Mononuclear cell (primary cell): ENCODE data around the gene HOXC13. TPM values are rescaled to one million over a fixed set of nuclear protein-coding genes. Genes with fewer than 3 reads are reported as not detected.

Experiments
- H3K27me3 ChIP-seq: 2 replicates; pipeline ENCODE4 v1.6.0; 2011; ENCODE audit warnings: low read length, control low read depth; ENCODE audit not compliant: insufficient read depth
- H3K4me1 ChIP-seq: 2 replicates; pipeline ENCODE4 v1.5.1; 2011; ENCODE audit warnings: mild to moderate bottlenecking, low read length, control low read depth; ENCODE audit not compliant: insufficient read depth
- H3K4me3 ChIP-seq: 2 replicates; pipeline ENCODE4 v1.5.1; 2011; ENCODE audit warnings: mild to moderate bottlenecking, low read length, moderate library complexity
- H3K9me3 ChIP-seq: 2 replicates; pipeline ENCODE4 v1.5.1; 2011; ENCODE audit warnings: low read depth, mild to moderate bottlenecking, control low read depth, low read length
- total RNA-seq: library from RNA; depleted of rRNA; stranded (reverse); fragments of >200 nt; gene quantifications from one replicate; pipeline ENCODE4 v1.2.3, GENCODE V29; 2012

Gene HOXC13
- total RNA-seq, 1 donor, result not detected

- no peak overlapping the region for H3K4me3 ChIP-seq
- peaks cover 98% of the 10 kb centered on the region for H3K27me3 ChIP-seq
- peaks cover 3% of the 10 kb centered on the region for H3K4me1 ChIP-seq
- H3K9me3 ChIP-seq, result no peaks in the 10 kb centered on the region
Observed at GRCh38 chr12:53956914-53957536, 18.4 kb downstream of the HOXC13 start.

GRCh38 chr12:53958128-53958527 lies 19.5 kb downstream of the HOXC13 start:
- Histone ChIP-seq H3K4me3 (no peak overlapping the region), H3K4me1 (peaks cover 3% of the 10 kb centered on the region), H3K9me3 (no peaks in the 10 kb centered on the region), H3K27me3 (peaks cover 98% of the 10 kb centered on the region)

- Histone ChIP-seq H3K27me3 (peaks cover 98% of the 10 kb centered on the region), H3K9me3 (no peaks in the 10 kb centered on the region), H3K4me3 (no peak overlapping the region), H3K4me1 (peaks cover 7% of the 10 kb centered on the region)
Observed at GRCh38 chr12:53959314-53959713, 20.7 kb downstream of the HOXC13 start.

- peaks cover 11% of the 10 kb centered on the region for H3K4me1 ChIP-seq
- H3K27me3 ChIP-seq, result peaks cover 100% of the 10 kb centered on the region
- H3K4me3 ChIP-seq, result no peak overlapping the region
- H3K9me3 ChIP-seq, result no peaks in the 10 kb centered on the region
Observed at GRCh38 chr12:53960187-53961024, 21.8 kb downstream of the HOXC13 start.

GRCh38 chr12:53961025-53961761 lies 22.6 kb downstream of the HOXC13 start:
- Histone ChIP-seq H3K4me3 (no peak overlapping the region), H3K4me1 (peaks cover 14% of the 10 kb centered on the region), H3K27me3 (peaks cover 100% of the 10 kb centered on the region), H3K9me3 (no peaks in the 10 kb centered on the region)

- peaks cover 100% of the 10 kb centered on the region for H3K27me3 ChIP-seq
- H3K4me3 ChIP-seq, result no peak overlapping the region
- no peaks in the 10 kb centered on the region for H3K9me3 ChIP-seq
- H3K4me1 ChIP-seq, result peaks cover 18% of the 10 kb centered on the region
Observed at GRCh38 chr12:53963005-53963404, 24.4 kb downstream of the HOXC13 start.

GRCh38 chr12:53963434-53964314 lies 25.0 kb downstream of the HOXC13 start:
- Histone ChIP-seq H3K9me3 (no peaks in the 10 kb centered on the region), H3K27me3 (peaks cover 100% of the 10 kb centered on the region), H3K4me3 (no peak overlapping the region), H3K4me1 (peaks cover 18% of the 10 kb centered on the region)

GRCh38 chr12:53964315-53964713 lies 25.7 kb downstream of the HOXC13 start:
- Histone ChIP-seq H3K4me1 (peaks cover 18% of the 10 kb centered on the region), H3K27me3 (peaks cover 100% of the 10 kb centered on the region), H3K9me3 (no peaks in the 10 kb centered on the region), H3K4me3 (no peak overlapping the region)

GRCh38 chr12:53965281-53966084 lies 26.9 kb downstream of the HOXC13 start:
- Histone ChIP-seq H3K9me3 (no peaks in the 10 kb centered on the region), H3K27me3 (peaks cover 100% of the 10 kb centered on the region), H3K4me1 (peaks cover 18% of the 10 kb centered on the region), H3K4me3 (no peak overlapping the region)

- H3K4me3 ChIP-seq, result no peak overlapping the region
Observed at GRCh38 chr12:53966085-53966384, 27.4 kb downstream of the HOXC13 start.

GRCh38 chr12:53966385-53967133 lies 27.9 kb downstream of the HOXC13 start:
- Histone ChIP-seq H3K4me1 (peaks cover 18% of the 10 kb centered on the region), H3K27me3 (peaks cover 100% of the 10 kb centered on the region), H3K4me3 (no peak overlapping the region), H3K9me3 (no peaks in the 10 kb centered on the region)

More at GRCh38 chr12:53966085-53966384, 27.4 kb downstream of the HOXC13 start:
- peaks cover 100% of the 10 kb centered on the region for H3K27me3 ChIP-seq
- no peaks in the 10 kb centered on the region for H3K9me3 ChIP-seq
- peaks cover 18% of the 10 kb centered on the region for H3K4me1 ChIP-seq

- H3K4me3 ChIP-seq, result no peak overlapping the region
- no peaks in the 10 kb centered on the region for H3K9me3 ChIP-seq
- peaks cover 18% of the 10 kb centered on the region for H3K4me1 ChIP-seq
- peaks cover 100% of the 10 kb centered on the region for H3K27me3 ChIP-seq
Observed at GRCh38 chr12:53967421-53967925, 28.8 kb downstream of the HOXC13 start.
